HG03039 (cell line): Measurements from ENCODE around the gene BICD2.

Experiments
- ATAC-seq: cut with Tn5 transposase; IDR thresholded peaks from one replicate; pipeline ENCODE4 v1.9.1; 2021; ENCODE audit warnings: mild to moderate bottlenecking, moderate library complexity; ENCODE audit not compliant: unreplicated experiment

Gene BICD2

GRCh38 chr9:92671323-92671722 lies 93.3 kb downstream of the BICD2 start:
- no peak for ATAC-seq

GRCh38 chr9:92669890-92670708 lies 94.5 kb downstream of the BICD2 start, which contains the start of gene IPPK:
IPPK (minus strand) TSS chr9:92670131; CDS start chr9:92669988, 143 bp downstream.
- peak; percentile 90 for ATAC-seq

- no peak for ATAC-seq
These were observed 95.1 kb downstream of the BICD2 start for GRCh38 chr9:92669527-92669889.

DNA sequence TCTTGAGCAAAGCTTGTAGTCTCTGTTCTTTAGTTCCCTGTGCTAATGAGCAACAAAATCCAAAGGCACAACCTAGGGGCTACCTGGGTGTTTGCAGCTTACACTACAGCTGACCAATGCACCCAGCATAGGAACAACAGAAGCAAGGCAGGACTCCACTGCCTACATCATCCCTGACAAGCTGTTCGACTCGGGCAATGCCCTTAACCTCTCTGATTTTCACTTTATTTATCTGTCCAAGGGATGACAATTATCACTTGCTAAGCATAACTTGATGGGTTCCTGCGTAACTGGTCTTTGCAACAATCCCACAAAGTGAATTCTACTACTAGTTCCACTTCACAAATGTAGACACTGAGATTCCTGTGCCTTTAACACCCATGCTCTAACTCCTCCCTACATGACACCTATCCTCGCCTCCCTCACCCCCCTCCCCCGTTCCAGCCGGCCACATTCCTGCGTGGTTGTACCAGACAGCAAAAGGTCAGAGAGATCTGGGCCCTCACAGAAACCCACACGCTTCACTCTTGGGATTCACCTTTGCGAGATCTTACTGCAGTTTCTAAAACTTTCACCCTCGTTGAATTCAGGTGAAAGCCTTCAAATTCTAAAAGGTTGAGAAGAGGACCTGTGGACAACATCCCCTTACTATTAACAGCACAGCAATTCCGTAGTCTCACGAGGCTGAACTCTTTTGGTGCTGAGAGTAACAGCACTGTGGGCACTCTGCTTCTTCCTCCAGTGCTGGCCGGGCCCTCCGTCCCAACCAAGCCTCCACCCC lies 95.7 kb downstream of the BICD2 start:
- peak; percentile 6 for ATAC-seq

DNA sequence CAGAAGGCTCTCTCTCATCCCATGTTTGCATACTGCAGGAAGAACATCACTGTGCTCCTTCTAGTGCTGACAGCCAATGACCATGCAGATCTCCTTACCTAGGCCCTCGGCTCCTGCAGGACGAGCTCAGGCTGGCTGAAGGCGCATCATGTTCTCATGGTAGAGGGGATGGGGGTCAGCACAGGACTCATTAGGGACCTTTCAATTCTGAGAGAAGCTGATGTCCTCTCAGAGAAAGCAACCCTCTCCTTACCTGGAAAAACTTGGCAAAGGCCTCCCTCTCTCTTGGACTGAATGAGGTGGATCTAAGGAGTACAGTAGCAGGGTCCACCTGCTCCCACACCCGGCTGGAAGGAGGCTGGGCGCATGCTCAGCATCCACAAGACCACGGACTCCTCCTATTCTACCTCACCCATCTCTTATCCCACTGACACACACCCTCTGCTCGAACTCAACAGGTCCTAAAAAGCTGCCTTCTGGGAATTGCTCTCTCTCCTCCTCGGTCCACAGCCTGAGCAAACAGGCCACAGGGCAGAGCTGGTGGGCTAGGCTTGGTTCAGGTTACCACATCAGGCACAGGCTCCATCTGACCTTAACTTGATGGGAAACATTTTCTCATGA lies 97.6 kb downstream of the BICD2 start:
- ATAC-seq, result no peak

DNA sequence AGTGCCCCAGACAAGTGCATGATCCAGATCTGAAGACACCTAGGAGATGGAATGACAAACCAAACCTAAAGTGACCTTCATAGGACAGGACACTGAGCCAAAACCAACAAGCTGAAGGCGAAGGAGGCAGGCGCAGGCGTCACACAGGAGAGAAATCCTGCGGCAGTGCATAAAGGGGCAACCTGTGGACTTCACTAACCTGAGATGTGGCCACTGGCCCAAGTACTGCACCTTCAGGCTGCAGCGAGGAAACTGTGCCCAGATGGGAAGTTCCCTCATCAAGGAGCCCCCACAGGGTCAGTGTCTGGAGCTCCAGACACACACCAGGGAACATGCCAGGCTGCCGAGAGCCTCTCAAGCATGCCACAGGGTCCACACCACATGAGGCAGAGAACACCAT lies 98.4 kb downstream of the BICD2 start:
- no peak for ATAC-seq

DNA sequence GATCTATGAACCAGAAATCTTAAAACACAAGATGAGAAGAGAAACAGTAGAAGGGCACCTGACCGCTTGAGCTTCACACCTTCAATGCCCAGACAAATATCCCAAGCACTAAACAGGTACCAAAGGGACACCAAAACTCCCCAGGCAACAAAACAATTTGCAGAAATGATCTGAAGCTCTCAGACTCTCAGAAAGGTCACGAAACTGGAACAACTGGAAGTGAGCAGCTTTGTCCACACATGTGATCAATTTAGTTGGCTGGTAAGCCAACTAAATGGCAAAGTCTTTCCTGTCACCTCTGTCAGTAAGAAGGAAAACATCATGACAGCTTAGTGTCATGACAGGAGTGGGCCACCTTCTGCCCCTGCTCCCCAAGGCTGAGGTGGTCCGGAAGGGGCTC lies 98.8 kb downstream of the BICD2 start:
- no peak for ATAC-seq

DNA sequence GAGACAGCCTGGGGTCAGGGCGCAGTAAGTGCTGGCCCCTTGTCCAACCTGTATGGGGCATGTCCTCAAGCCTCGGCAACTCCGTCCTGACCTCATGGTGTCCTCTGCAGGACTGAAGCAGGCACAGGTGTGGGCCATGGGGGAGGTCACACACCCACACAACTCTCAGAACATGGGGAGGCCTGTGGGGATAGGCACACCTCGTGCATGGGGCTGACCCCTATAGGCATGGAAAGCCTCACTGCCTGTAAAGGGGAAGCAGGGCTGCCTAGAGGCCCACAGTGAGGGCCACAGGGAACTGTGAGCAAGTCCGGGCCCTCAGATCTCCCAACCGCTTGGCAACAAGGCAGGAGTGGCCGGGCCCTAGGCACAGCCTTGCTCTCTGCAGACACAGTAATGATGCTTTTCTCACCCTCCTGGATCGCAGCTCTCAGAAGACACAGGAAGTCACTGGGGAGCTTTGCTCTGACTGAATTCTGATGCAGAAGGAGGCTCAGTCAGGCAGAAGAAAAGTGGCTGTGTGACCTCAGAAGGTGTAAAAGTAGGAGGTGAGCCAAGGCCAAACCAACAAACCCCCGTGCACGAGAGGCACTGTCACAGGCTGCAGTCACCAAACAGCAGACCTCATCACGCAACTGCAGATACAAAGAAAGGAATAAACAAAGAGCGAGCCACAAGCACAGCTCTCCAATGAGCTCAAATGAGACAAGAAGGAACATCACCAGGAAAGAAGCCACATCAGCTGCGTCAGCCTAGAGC lies 100.1 kb downstream of the BICD2 start:
- ATAC-seq, result no peak

GRCh38 chr9:92663951-92664350 lies 100.7 kb downstream of the BICD2 start:
- no peak for ATAC-seq

GRCh38 chr9:92663126-92663525 lies 101.5 kb downstream of the BICD2 start:
- ATAC-seq, result no peak

GRCh38 chr9:92661743-92662142 lies 102.9 kb downstream of the BICD2 start:
- no peak for ATAC-seq
